Measurements from ENCODE around the gene PBX1.

The PBX1 gene

DNA sequence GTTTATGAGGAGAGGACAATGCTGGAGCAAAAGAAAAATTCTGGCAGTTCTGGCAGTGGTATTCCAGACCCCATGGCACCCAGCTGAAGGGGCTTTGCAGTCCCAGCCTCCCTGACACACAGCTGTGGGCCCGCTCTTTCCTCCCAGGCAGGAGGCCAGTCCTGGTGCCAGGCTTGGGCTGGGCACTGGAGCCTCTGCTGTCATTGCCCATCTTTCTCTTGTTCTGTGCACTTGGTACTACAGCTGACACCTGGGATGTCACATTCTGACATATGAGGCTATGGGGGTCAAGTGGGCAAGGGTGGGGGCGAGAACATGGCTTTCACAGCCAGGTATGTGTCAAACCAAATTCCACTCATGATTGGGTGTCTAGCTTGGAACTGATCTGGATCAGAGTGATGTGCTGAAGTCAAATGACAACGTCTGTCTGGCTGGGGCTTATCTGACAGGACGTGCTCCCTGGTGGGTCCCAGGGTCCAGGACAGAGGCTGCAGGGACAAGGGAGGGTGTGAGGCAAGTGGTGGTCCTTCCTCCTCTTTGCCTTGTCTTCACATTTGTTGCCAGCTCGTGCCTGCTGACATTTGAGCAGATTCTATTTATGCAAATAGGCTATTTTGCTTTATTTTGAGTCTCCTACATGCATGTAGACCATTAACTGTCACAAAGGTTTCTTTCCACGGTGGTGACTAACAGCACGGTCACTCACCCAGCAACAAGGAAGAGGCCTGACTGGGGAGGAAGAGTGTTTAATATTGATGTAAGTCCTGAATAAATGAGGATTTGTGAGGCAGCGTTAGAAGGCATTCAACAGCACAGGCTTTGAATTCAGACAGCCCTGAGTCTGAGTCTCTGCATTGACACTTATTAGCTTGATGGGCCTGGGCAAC, 336.3 kb downstream of the PBX1 start:
- DNase-seq, result no peak

DNA sequence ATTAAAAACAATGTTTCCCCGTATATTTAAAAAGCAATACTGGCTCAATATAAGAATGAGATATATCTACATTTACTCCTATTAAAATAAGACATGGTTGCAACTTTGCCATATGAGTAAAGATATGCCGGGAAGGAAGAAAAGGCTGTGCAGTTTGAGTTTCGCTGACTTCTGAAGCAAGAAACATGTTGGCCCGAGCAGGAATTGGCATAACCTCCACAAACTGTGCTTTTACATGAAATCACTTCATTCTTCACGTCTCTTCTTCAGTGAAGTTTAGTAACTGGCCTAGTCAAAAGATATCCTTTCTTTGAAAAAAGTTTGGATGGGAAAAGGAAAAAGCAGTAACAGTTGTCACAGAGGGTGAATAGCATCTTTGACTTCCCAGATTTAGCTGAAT, 342.0 kb downstream of the PBX1 start:
- DNase-seq, result no peak
